Ammon's horn (tissue), 1 donor: ENCODE results near the gene TBC1D13.
"Not testable (repeated sequence)": the region's sequence is repeated elsewhere in the genome, so short reads cannot be mapped to it uniquely, and the experiment has no call there.

Experiments
- DNase-seq: peaks from one replicate; pipeline ENCODE4 v3.0.0-alpha.2; 2016; ENCODE audit warnings: low spot score

The TBC1D13 gene

GRCh38 chr9:128847803-128848202, 60.8 kb downstream of the TBC1D13 start:
- DNase-seq = no peak

GRCh38 chr9:128851024-128851423, 64.0 kb downstream of the TBC1D13 start:
- DNase-seq = not testable (repeated sequence)

GRCh38 chr9:128851779-128852600, 64.9 kb downstream of the TBC1D13 start:
- DNase-seq = peak; percentile 73

- not testable (repeated sequence) for DNase-seq
These were observed 65.6 kb downstream of the TBC1D13 start for GRCh38 chr9:128852646-128853045.

GRCh38 chr9:128854454-128854853, 67.4 kb downstream of the TBC1D13 start:
- not testable (repeated sequence) for DNase-seq

- DNase-seq = not testable (repeated sequence)
These were observed 71.4 kb downstream of the TBC1D13 start for GRCh38 chr9:128858476-128858875.
